Activated CD4-positive, alpha-beta T cell treated with anti-CD3 and anti-CD28 coated beads, Interleukin-2, amount 10 ng/mL, durations not matched to agents 7 days and 5 days (primary cell): Measurements from ENCODE around the gene KCND1. TPM values are rescaled to one million over a fixed set of nuclear protein-coding genes. Genes with fewer than 3 reads are reported as not detected.
"Not testable (repeated sequence)": the region's sequence is repeated elsewhere in the genome, so short reads cannot be mapped to it uniquely, and the experiment has no call there.

Source experiments
- CTCF ChIA-PET: fragments of 350-600 bp; sonication (Branson Sonifier 250); formaldehyde crosslinking; loops from one replicate; lab custom pipeline; 2021; ENCODE audit warnings: antibody characterized with exemption; lab: Charles Lee
- POLR2A ChIA-PET: fragments of 350-600 bp; sonication (Branson Sonifier 250); formaldehyde crosslinking; loops from one replicate; lab custom pipeline; 2021; ENCODE audit warnings: antibody characterized with exemption; lab: Charles Lee
- DNase-seq: peaks from one replicate; pipeline ENCODE4 v3.0.0-alpha.2; 2020
- H3K27ac Mint-ChIP-seq: one replicate; pipeline ENCODE4 v1.8.0; 2021; ENCODE audit warnings: mild to moderate bottlenecking, moderate library complexity, mixed read lengths
- H3K27me3 Mint-ChIP-seq: one replicate; pipeline ENCODE4 v1.8.0; 2021; ENCODE audit warnings: mixed read lengths
- H3K36me3 Mint-ChIP-seq: one replicate; pipeline ENCODE4 v1.8.0; 2021; ENCODE audit warnings: low read depth, mixed read lengths
- H3K4me1 Mint-ChIP-seq: one replicate; pipeline ENCODE4 v1.8.0; 2021; ENCODE audit warnings: mixed read lengths
- H3K4me3 Mint-ChIP-seq: one replicate; pipeline ENCODE4 v1.8.0; 2021; ENCODE audit warnings: mild to moderate bottlenecking, moderate library complexity, mixed read lengths
- H3K9me3 Mint-ChIP-seq: one replicate; pipeline ENCODE4 v1.8.0; 2021; ENCODE audit warnings: mixed read lengths
- total RNA-seq, 2 experiments: library from RNA; stranded (reverse); gene quantifications; one replicate each; pipeline ENCODE4 v1.2.3, GENCODE V29; 2021

KCND1 gene
- total RNA-seq, 2 experiments from 2014 or later = 2.9 to 3.6 TPM

DNA sequence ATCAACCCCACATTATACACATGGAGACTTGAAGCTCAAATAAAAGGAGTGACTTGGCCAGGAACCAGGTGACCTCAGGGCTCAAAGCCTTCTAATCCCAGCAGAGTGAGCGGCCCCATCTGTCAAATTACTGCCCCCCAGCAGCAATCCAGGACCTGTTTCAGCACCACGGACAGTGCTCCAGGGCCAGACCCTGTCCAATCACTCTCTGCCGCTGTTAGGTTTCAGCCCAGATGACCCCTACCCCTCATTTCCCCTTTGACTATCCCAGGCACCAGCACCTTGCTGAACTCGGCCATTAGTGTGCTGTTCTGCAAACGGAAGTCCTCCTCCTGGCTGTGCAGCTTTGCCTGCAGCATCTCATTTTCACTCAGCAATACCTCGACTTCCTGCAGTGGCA is 25.3 kb upstream of the KCND1 start:
- H3K4me1 Mint-ChIP-seq = peaks cover 39% of the 10 kb centered on the region
- no peak overlapping the region for H3K27ac Mint-ChIP-seq
- ChIA-PET POLR2A (no interaction called here), CTCF (no interaction called here)
- H3K36me3 Mint-ChIP-seq = peaks cover 47% of the 10 kb centered on the region
- no peaks in the 10 kb centered on the region for H3K27me3 Mint-ChIP-seq
- H3K4me3 Mint-ChIP-seq = no peak overlapping the region
- peak; percentile 11 for DNase-seq
- H3K9me3 Mint-ChIP-seq = no peaks in the 10 kb centered on the region

- CTCF ChIA-PET = no interaction called here
- H3K4me1 Mint-ChIP-seq = peaks cover 10% of the 10 kb centered on the region
- POLR2A ChIA-PET = no interaction called here
- no peak overlapping the region for H3K27ac Mint-ChIP-seq
- no peaks in the 10 kb centered on the region for H3K9me3 Mint-ChIP-seq
- H3K36me3 Mint-ChIP-seq = peaks cover 40% of the 10 kb centered on the region
- H3K4me3 Mint-ChIP-seq = no peak overlapping the region
- H3K27me3 Mint-ChIP-seq = no peaks in the 10 kb centered on the region
- no peak for DNase-seq
These were observed 20.7 kb upstream of the KCND1 start for GRCh38 chrX:48992341-48992740.

GRCh38 chrX:48989483-48989882 is 17.8 kb upstream of the KCND1 start:
- no peaks in the 10 kb centered on the region for H3K27me3 Mint-ChIP-seq
- no peak for DNase-seq
- POLR2A ChIA-PET = no interaction called here
- H3K4me3 Mint-ChIP-seq = no peak overlapping the region
- no peaks in the 10 kb centered on the region for H3K9me3 Mint-ChIP-seq
- peak overlapping the region; percentile 5 for H3K27ac Mint-ChIP-seq
- H3K36me3 Mint-ChIP-seq = peaks cover 36% of the 10 kb centered on the region
- CTCF ChIA-PET = no interaction called here
- peaks cover 2% of the 10 kb centered on the region for H3K4me1 Mint-ChIP-seq

- POLR2A ChIA-PET = no interaction called here
- CTCF ChIA-PET = no interaction called here
- Mint-ChIP-seq H3K4me1 (no peaks in the 10 kb centered on the region), H3K27ac (no peak overlapping the region), H3K4me3 (no peak overlapping the region), H3K27me3 (no peaks in the 10 kb centered on the region), H3K36me3 (peaks cover 38% of the 10 kb centered on the region), H3K9me3 (no peaks in the 10 kb centered on the region)
- no peak for DNase-seq
These were observed 12.3 kb upstream of the KCND1 start for GRCh38 chrX:48983896-48984295.

GRCh38 chrX:48983081-48983480 is 11.4 kb upstream of the KCND1 start:
- ChIA-PET POLR2A (no interaction called here), CTCF (no interaction called here)
- H3K4me3 Mint-ChIP-seq = no peak overlapping the region
- no peaks in the 10 kb centered on the region for H3K4me1 Mint-ChIP-seq
- no peak overlapping the region for H3K27ac Mint-ChIP-seq
- H3K36me3 Mint-ChIP-seq = peaks cover 37% of the 10 kb centered on the region
- no peaks in the 10 kb centered on the region for H3K9me3 Mint-ChIP-seq
- DNase-seq = no peak
- no peaks in the 10 kb centered on the region for H3K27me3 Mint-ChIP-seq

- Mint-ChIP-seq H3K27me3 (no peaks in the 10 kb centered on the region), H3K4me1 (peaks cover 8% of the 10 kb centered on the region), H3K9me3 (no peaks in the 10 kb centered on the region), H3K27ac (no peak overlapping the region), H3K36me3 (peaks cover 41% of the 10 kb centered on the region), H3K4me3 (no peak overlapping the region)
- CTCF ChIA-PET = interaction anchor here (1.0 kb wide), 1 partner anchor 22 kb away, joined by 4 read pairs; no protein-coding TSS in a partner anchor
- POLR2A ChIA-PET = no interaction called here
- DNase-seq = no peak
These were observed 9.5 kb upstream of the KCND1 start for GRCh38 chrX:48981178-48981577.

GRCh38 chrX:48980341-48980740 is 8.7 kb upstream of the KCND1 start:
- H3K27me3 Mint-ChIP-seq, H3K9me3 Mint-ChIP-seq, CTCF ChIA-PET, DNase-seq, H3K27ac Mint-ChIP-seq, POLR2A ChIA-PET, H3K4me3 Mint-ChIP-seq: not testable (repeated sequence)
- Mint-ChIP-seq H3K4me1 (peaks cover 13% of the 10 kb centered on the region), H3K36me3 (peaks cover 41% of the 10 kb centered on the region)

GRCh38 chrX:48978226-48978625 is 6.6 kb upstream of the KCND1 start:
- Mint-ChIP-seq H3K27ac (no peak overlapping the region), H3K36me3 (peaks cover 41% of the 10 kb centered on the region), H3K4me1 (peaks cover 16% of the 10 kb centered on the region), H3K9me3 (no peaks in the 10 kb centered on the region), H3K4me3 (no peak overlapping the region), H3K27me3 (no peaks in the 10 kb centered on the region)
- POLR2A ChIA-PET = no interaction called here
- CTCF ChIA-PET = interaction anchor here (0.6 to 1.4 kb wide), 2 partner anchors 9 to 436 kb away, joined by 3 to 5 read pairs; no protein-coding TSS in a partner anchor
- DNase-seq = no peak

DNA sequence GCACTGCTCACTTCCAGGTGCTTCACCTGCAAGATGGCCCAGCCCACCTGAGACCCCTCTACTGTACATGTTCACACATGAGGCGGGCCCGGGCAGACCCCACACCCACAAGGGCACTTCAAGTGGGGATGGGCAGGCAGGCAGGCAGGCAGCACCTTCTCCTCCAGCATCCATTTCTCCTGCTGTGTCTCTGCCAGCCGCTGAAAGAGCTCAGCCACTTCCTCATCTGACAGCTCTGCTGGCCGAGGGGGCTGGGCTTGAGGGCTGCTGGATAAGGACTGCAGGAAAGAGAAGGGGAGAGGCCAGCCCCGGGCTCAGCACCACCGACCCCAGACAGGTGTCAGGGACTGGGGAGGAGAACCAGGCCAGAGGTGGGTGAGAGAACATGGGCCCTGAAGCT is 4.4 kb upstream of the KCND1 start:
- CTCF ChIA-PET = no interaction called here

GRCh38 chrX:48975541-48975940 is 3.9 kb upstream of the KCND1 start:
- ChIA-PET CTCF (interaction anchor here (0.6 kb wide), 1 partner anchor 175 kb away, joined by 3 read pairs; no protein-coding TSS in a partner anchor), POLR2A (no interaction called here)
- H3K4me1 Mint-ChIP-seq = peaks cover 28% of the 10 kb centered on the region
- H3K36me3 Mint-ChIP-seq = peaks cover 36% of the 10 kb centered on the region
- no peaks in the 10 kb centered on the region for H3K9me3 Mint-ChIP-seq
- H3K4me3 Mint-ChIP-seq = no peak overlapping the region
- DNase-seq = no peak
- peak overlapping the region; percentile 83 for H3K27ac Mint-ChIP-seq
- no peaks in the 10 kb centered on the region for H3K27me3 Mint-ChIP-seq

More for the DNA sequence above, 4.4 kb upstream of the KCND1 start:
- DNase-seq = no peak
- Mint-ChIP-seq H3K27ac (no peak overlapping the region), H3K4me1 (peaks cover 28% of the 10 kb centered on the region), H3K27me3 (no peaks in the 10 kb centered on the region), H3K36me3 (peaks cover 39% of the 10 kb centered on the region), H3K9me3 (no peaks in the 10 kb centered on the region), H3K4me3 (no peak overlapping the region)
- POLR2A ChIA-PET = no interaction called here

DNA sequence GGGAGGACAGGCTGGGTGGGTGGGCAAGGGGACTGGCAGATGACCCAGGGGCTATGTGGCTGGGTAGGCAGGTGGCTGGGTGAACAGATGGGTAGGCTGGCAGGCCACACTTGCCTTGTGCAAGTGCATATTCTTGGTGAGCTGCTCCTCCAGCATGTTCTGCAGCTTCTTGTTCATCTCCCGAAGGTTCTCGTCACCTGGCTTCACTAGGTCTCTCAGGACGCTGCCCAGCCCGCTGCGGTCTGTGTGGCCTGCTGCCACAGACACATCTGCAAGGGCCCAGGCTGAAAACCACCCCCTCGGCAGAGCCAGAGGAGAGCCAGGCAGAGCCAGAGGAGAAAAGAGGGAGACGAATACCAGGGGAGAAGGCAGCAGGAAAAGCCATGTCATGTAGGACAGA is 3.4 kb upstream of the KCND1 start:
- CTCF ChIA-PET = interaction anchor here (0.6 kb wide), 1 partner anchor 175 kb away, joined by 3 read pairs; no protein-coding TSS in a partner anchor

DNA sequence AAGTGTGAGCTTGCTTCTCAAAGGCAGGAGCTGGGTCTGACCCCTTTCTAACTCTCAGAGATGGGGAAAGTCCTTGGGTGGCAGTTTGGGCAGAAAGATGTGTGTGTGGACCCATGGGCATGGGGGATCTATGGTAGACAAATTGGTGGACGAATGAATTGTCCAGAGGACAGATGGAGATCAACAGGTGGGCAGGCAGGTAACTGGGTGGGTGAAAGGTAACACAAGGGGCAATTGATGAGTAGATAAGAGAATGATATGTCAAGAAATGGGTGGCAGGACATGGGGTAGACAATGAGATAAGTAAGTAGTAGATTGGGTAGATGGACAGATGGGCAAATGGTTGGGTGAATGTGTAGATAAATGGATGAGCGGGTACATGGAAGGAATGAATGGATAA is 2.9 kb upstream of the KCND1 start:
- CTCF ChIA-PET = interaction anchor here (1.1 kb wide), 1 partner anchor 25 kb away, joined by 3 read pairs; no protein-coding TSS in a partner anchor
- POLR2A ChIA-PET = no interaction called here
- Mint-ChIP-seq H3K27me3 (no peaks in the 10 kb centered on the region), H3K9me3 (no peaks in the 10 kb centered on the region), H3K4me3 (no peak overlapping the region), H3K4me1 (peaks cover 28% of the 10 kb centered on the region), H3K27ac (no peak overlapping the region), H3K36me3 (peaks cover 32% of the 10 kb centered on the region)
- DNase-seq = no peak

More for the DNA sequence above, 3.4 kb upstream of the KCND1 start:
- Mint-ChIP-seq H3K4me1 (peaks cover 28% of the 10 kb centered on the region), H3K27ac (no peak overlapping the region), H3K4me3 (no peak overlapping the region), H3K9me3 (no peaks in the 10 kb centered on the region), H3K27me3 (no peaks in the 10 kb centered on the region), H3K36me3 (peaks cover 33% of the 10 kb centered on the region)
- DNase-seq = no peak
- POLR2A ChIA-PET = no interaction called here

- ChIA-PET CTCF (interaction anchor here (0.9 to 1.4 kb wide), 3 partner anchors 12 to 24 kb away, joined by 3 read pairs; no protein-coding TSS in a partner anchor), POLR2A (no interaction called here)
- Mint-ChIP-seq H3K4me3 (no peak overlapping the region), H3K4me1 (peaks cover 28% of the 10 kb centered on the region), H3K27ac (no peak overlapping the region), H3K27me3 (no peaks in the 10 kb centered on the region), H3K36me3 (peaks cover 32% of the 10 kb centered on the region), H3K9me3 (no peaks in the 10 kb centered on the region)
- DNase-seq = no peak
These were observed 2.4 kb upstream of the KCND1 start for GRCh38 chrX:48974033-48974432.
